ENCODE data around the gene DCAF11. TPM values are rescaled to one million over a fixed set of nuclear protein-coding genes. Genes with fewer than 3 reads are reported as not detected.
A peak's percentile ranks its signal among the peaks of the same experiment; 100 is the strongest.

Gene DCAF11
- total RNA-seq, result 64.9 TPM
- long read RNA-seq, full-length matches to known transcripts, result 31 of 86 reads
- long read RNA-seq, partial matches to known transcripts, result 38 of 86 reads
- long read RNA-seq, other reads (novel, unspliced or antisense), result 17 of 86 reads

GRCh38 chr14:24114532-24115421 is at the start of gene DCAF11, which contains the start of gene NRL:
Gene DCAF11, plus strand, starts transcription at chr14:24114777. Its CDS starts 818 bp downstream, at chr14:24115595.
Gene NRL, minus strand, starts transcription at chr14:24114949. Its CDS starts 32,101 bp downstream, at chr14:24082848.
- peak; percentile 96 to 97 for ATAC-seq

GRCh38 chr14:24064856-24065255 is 49.7 kb upstream of the DCAF11 start:
- Histone ChIP-seq H3K9me3 (no peaks in the 10 kb centered on the region), H3K4me3 (no peak overlapping the region), H3K36me3 (no peaks in the 10 kb centered on the region), H3K27me3 (ENCODE audit: low read depth) (no peaks in the 10 kb centered on the region), H3K27ac (no peak overlapping the region), H3K4me1 (no peaks in the 10 kb centered on the region)
- ATAC-seq (no peak), DNase-seq (no peak)
- intact Hi-C loops (cut with DNase I), result no loop called here
- no peak for TF ChIP-seq CTCF (IDR thresholded peaks at IDR 0.05)

More at GRCh38 chr14:24114532-24115421, at the start of gene DCAF11, which contains the start of gene NRL:
- Histone ChIP-seq H3K36me3 (peaks cover 33% of the 10 kb centered on the region), H3K9me3 (no peaks in the 10 kb centered on the region), H3K4me1 (peaks cover 28% of the 10 kb centered on the region), H3K27me3 (ENCODE audit: low read depth) (no peaks in the 10 kb centered on the region), H3K27ac (peak within 1 kb of the TSS; percentile 97), H3K4me3 (peak within 1 kb of the TSS; percentile 77)
- intact Hi-C loops (cut with DNase I), result no loop called here
- DNase-seq, result peak; percentile 98
- no peak for TF ChIP-seq CTCF (IDR thresholded peaks at IDR 0.05)

GRCh38 chr14:24065408-24065807 is 49.2 kb upstream of the DCAF11 start:
- TF ChIP-seq CTCF (IDR thresholded peaks at IDR 0.05), result no peak
- H3K4me1 ChIP-seq, result no peaks in the 10 kb centered on the region
- intact Hi-C loops (cut with DNase I), result no loop called here
- no peak for ATAC-seq
- no peaks in the 10 kb centered on the region for H3K9me3 ChIP-seq
- H3K36me3 ChIP-seq, result no peaks in the 10 kb centered on the region
- no peaks in the 10 kb centered on the region for H3K27me3 ChIP-seq (ENCODE audit: low read depth)
- DNase-seq, result no peak
- no peak overlapping the region for H3K27ac ChIP-seq
- H3K4me3 ChIP-seq, result no peak overlapping the region

GRCh38 chr14:24066496-24067132 is 48.0 kb upstream of the DCAF11 start:
- Histone ChIP-seq H3K27ac (no peak overlapping the region), H3K9me3 (no peaks in the 10 kb centered on the region), H3K27me3 (ENCODE audit: low read depth) (no peaks in the 10 kb centered on the region), H3K4me1 (no peaks in the 10 kb centered on the region), H3K36me3 (no peaks in the 10 kb centered on the region), H3K4me3 (no peak overlapping the region)
- ATAC-seq, result no peak
- no peak for TF ChIP-seq CTCF (IDR thresholded peaks at IDR 0.05)
- intact Hi-C loops (cut with DNase I), result no loop called here
- no peak for DNase-seq

GRCh38 chr14:24067133-24068082 is 47.2 kb upstream of the DCAF11 start:
- H3K36me3 ChIP-seq, result no peaks in the 10 kb centered on the region
- DNase-seq, result no peak
- H3K27ac ChIP-seq, result no peak overlapping the region

More at GRCh38 chr14:24067133-24068082, 47.2 kb upstream of the DCAF11 start:
- intact Hi-C loops (cut with DNase I), result no loop called here
- ATAC-seq, result no peak
- Histone ChIP-seq H3K4me3 (no peak overlapping the region), H3K9me3 (no peaks in the 10 kb centered on the region), H3K4me1 (no peaks in the 10 kb centered on the region), H3K27me3 (ENCODE audit: low read depth) (no peaks in the 10 kb centered on the region)
- TF ChIP-seq CTCF (IDR thresholded peaks at IDR 0.05), result no peak
